CD4-positive, alpha-beta T cell (primary cell): ENCODE results near the gene TOMM7. TPM values are rescaled to one million over a fixed set of nuclear protein-coding genes. Genes with fewer than 3 reads are reported as not detected.

Experiments used
- ATAC-seq: fragments of 200-7000 bp; cut with Tn5 transposase; one replicate; pipeline ENCODE4 v1.10.0; 2022; ENCODE audit warnings: mild to moderate bottlenecking; ENCODE audit not compliant: poor library complexity
- CTCF ChIA-PET: fragments of 350-600 bp; sonication (Branson Sonifier 250); formaldehyde crosslinking; loops from one replicate; lab custom pipeline; 2021; ENCODE audit warnings: antibody characterized with exemption, inconsistent platforms; lab: Charles Lee
- POLR2A ChIA-PET: fragments of 350-600 bp; sonication (Branson Sonifier 250); formaldehyde crosslinking; loops from one replicate; lab custom pipeline; 2021; ENCODE audit warnings: antibody characterized with exemption, inconsistent platforms; lab: Charles Lee
- DNase-seq, 14 experiments: peaks; one replicate each; pipeline ENCODE4 v3.0.0-alpha.2; 2013 to 2020; ENCODE audit warnings: mixed read lengths in 2 of 14
- H3K27ac ChIP-seq, 2 donors: one replicate each; pipeline versions ENCODE4 v1.5.1 to v1.7.0; 2013; ENCODE audit warnings: low read length in 2 of 2, low read depth in 1 of 2, mild to moderate bottlenecking in 1 of 2
- H3K27me3 ChIP-seq, 2 experiments: 1 replicate in 1 of 2; 2 replicates in 1 of 2; pipeline versions ENCODE4 v1.6.1 to v1.7.0; 2013; ENCODE audit warnings: low read length in 2 of 2, control low read depth in 1 of 2, mild to moderate bottlenecking in 1 of 2, moderate library complexity in 1 of 2; ENCODE audit not compliant: insufficient read depth in 2 of 2, control insufficient read depth in 1 of 2
- H3K36me3 ChIP-seq: one replicate; pipeline ENCODE4 v1.6.1; 2013; ENCODE audit warnings: low read length, control low read depth; ENCODE audit not compliant: insufficient read depth
- H3K4me1 ChIP-seq: one replicate; pipeline ENCODE4 v1.6.1; 2013; ENCODE audit warnings: low read length, control low read depth; ENCODE audit not compliant: insufficient read depth
- H3K4me3 ChIP-seq: one replicate; pipeline ENCODE4 v1.5.1; 2013; ENCODE audit warnings: mild to moderate bottlenecking, low read length, moderate library complexity
- H3K9me3 ChIP-seq, 2 experiments: 1 replicate in 1 of 2; 2 replicates in 1 of 2; pipeline versions ENCODE4 v1.6.1 to v1.7.0; 2013; ENCODE audit warnings: low read length in 2 of 2, mild to moderate bottlenecking in 2 of 2, control low read depth in 1 of 2, moderate library complexity in 1 of 2; ENCODE audit not compliant: control insufficient read depth in 1 of 2, insufficient read depth in 1 of 2
- H3K27ac Mint-ChIP-seq: one replicate; pipeline ENCODE4 v1.8.0; 2020; ENCODE audit warnings: mixed read lengths
- H3K27me3 Mint-ChIP-seq: one replicate; pipeline ENCODE4 v1.8.0; 2021; ENCODE audit warnings: mixed read lengths
- H3K36me3 Mint-ChIP-seq: one replicate; pipeline ENCODE4 v1.8.0; 2021; ENCODE audit warnings: low read depth, mixed read lengths
- H3K4me1 Mint-ChIP-seq: one replicate; pipeline ENCODE4 v1.8.0; 2021; ENCODE audit warnings: low read depth, mixed read lengths
- H3K4me3 Mint-ChIP-seq: one replicate; pipeline ENCODE4 v1.8.0; 2020; ENCODE audit warnings: mild to moderate bottlenecking, mixed read lengths
- H3K9me3 Mint-ChIP-seq: one replicate; pipeline ENCODE4 v1.8.0; 2020; ENCODE audit warnings: mixed read lengths
- CTCF ChIP-seq: fragments of 200-600 bp; IDR thresholded peaks from one replicate; pipeline ENCODE4 v1.8.0; 2022; ENCODE audit warnings: antibody characterized with exemption, mild to moderate bottlenecking
- intact Hi-C, 2 experiments: fragments of 100-400 bp; cut with DNase I in 1 of 2; cut with micrococcal nuclease in 1 of 2; formaldehyde crosslinking; loops; one replicate each; pipeline versions ENCODE4 v1.15.1 to v1.9.0; 2023 to 2025; cut with DNase I, micrococcal nuclease
- polyA plus RNA-seq, 2 donors: library from polyadenylated mRNA; unstranded; fragments of 120-200 nt; gene quantifications; one replicate each; pipeline ENCODE4 v1.2.1, GENCODE V29; 2013
- total RNA-seq, 174 experiments: library from RNA in 2 of 174; stranded (reverse) in 2 of 174; gene quantifications; one replicate each; pipeline ENCODE4 v1.2.3 and lab custom pipeline; 2021 to 2026

The TOMM7 gene
- total RNA-seq (100 to 1,000 TPM; 503 to 549 TPM), total RNA-seq (lab: John Stamatoyannopoulos, UW) (80.3 to 351 (median 205) reads per million in 172 experiments)
- 1,647 TPM for polyA plus RNA-seq (2013, experiment 1 of 2)
- 1,280 TPM for polyA plus RNA-seq (2013, experiment 2 of 2)

GRCh38 chr7:22822486-22823141, at the start of gene TOMM7:
Gene TOMM7, minus strand, starts transcription at chr7:22822849. Its CDS starts 70 bp downstream, at chr7:22822779.
- Mint-ChIP-seq H3K27ac (peak within 1 kb of the TSS; percentile 92), H3K36me3 (peaks cover 31% of the 10 kb centered on the region), H3K4me3 (peak within 1 kb of the TSS; percentile 98), H3K4me1 (peaks cover 49% of the 10 kb centered on the region), H3K9me3 (no peaks in the 10 kb centered on the region), H3K27me3 (peaks cover 15% of the 10 kb centered on the region)
- intact Hi-C loops, result loop anchor here (2.0 to 10.0 kb wide), 6 partner anchors 32 to 1752 kb away; partner anchors contain the start of genes HYCC1 (in 1 of the 2) and PALS2 (in 1 of the 2)
- H3K27ac ChIP-seq, result peak within 1 kb of the TSS; percentile 46 to 66
- H3K4me3 ChIP-seq, result peak within 1 kb of the TSS; percentile 65
- ChIA-PET POLR2A (interaction anchor here (0.7 to 1.6 kb wide), 2 partner anchors 34 to 283 kb away, joined by 3 to 5 read pairs; partner anchors contain the start of gene KLHL7), CTCF (interaction anchor here (1.1 to 1.9 kb wide), 2 partner anchors 33 to 233 kb away, joined by 3 to 4 read pairs; no protein-coding TSS in a partner anchor)
- H3K36me3 ChIP-seq, result peaks cover 5% of the 10 kb centered on the region
- TF ChIP-seq CTCF, result no peak
- ATAC-seq, result peak; percentile 93
- peak; percentile 75 to 98 (median 84) for DNase-seq
- no peaks in the 10 kb centered on the region for H3K9me3 ChIP-seq
- H3K27me3 ChIP-seq, result no peaks in the 10 kb centered on the region
- H3K4me1 ChIP-seq, result peaks cover 28% of the 10 kb centered on the region

GRCh38 chr7:22872096-22872807, 49.6 kb upstream of the TOMM7 start:
- no peaks in the 10 kb centered on the region for H3K9me3 Mint-ChIP-seq
- no peaks in the 10 kb centered on the region for H3K4me1 ChIP-seq
- CTCF ChIA-PET, result interaction anchor here (1.6 kb wide), 1 partner anchor 17 kb away, joined by 4 read pairs; no protein-coding TSS in a partner anchor

More at GRCh38 chr7:22872096-22872807, 49.6 kb upstream of the TOMM7 start:
- DNase-seq (peak in 1 of 14 experiments; percentile 11), ATAC-seq (no peak)
- peaks cover 16% of the 10 kb centered on the region for H3K36me3 Mint-ChIP-seq
- H3K27me3 Mint-ChIP-seq, result no peaks in the 10 kb centered on the region
- no peaks in the 10 kb centered on the region for H3K4me1 Mint-ChIP-seq
- Histone ChIP-seq H3K4me3 (no peak overlapping the region), H3K27ac (no peak overlapping the region), H3K36me3 (no peaks in the 10 kb centered on the region), H3K27me3 (no peaks in the 10 kb centered on the region), H3K9me3 (no peaks in the 10 kb centered on the region)
- intact Hi-C loops, result no loop called here
- no peak for TF ChIP-seq CTCF
- POLR2A ChIA-PET, result no interaction called here
- no peak overlapping the region for H3K27ac Mint-ChIP-seq
- H3K4me3 Mint-ChIP-seq, result no peak overlapping the region
